Tibial nerve (tissue), 4 donors: ENCODE results near the gene L3MBTL4. TPM values are rescaled to one million over a fixed set of nuclear protein-coding genes. Genes with fewer than 3 reads are reported as not detected.

Experiments
- DNase-seq, 2 donors: peaks; one replicate each; pipeline ENCODE4 v3.0.0-alpha.2; 2019; ENCODE audit warnings: low spot score in 2 of 2
- H3K27ac ChIP-seq, 4 donors: fragments of 200-600 bp; sonication (generic) in 3 of 4; one replicate each; pipeline ENCODE4 v1.5.1; 2017 to 2019; ENCODE audit warnings: mild to moderate bottlenecking in 1 of 4
- H3K27me3 ChIP-seq, 2 donors: fragments of 200-600 bp; sonication (generic) in 1 of 2; one replicate each; pipeline versions ENCODE4 v1.5.1 to v1.6.0; 2017 to 2019
- H3K36me3 ChIP-seq, 3 donors: fragments of 200-600 bp; sonication (generic); one replicate each; pipeline ENCODE4 v1.5.1; 2018 to 2019
- H3K4me1 ChIP-seq, 4 donors: fragments of 200-600 bp; sonication (generic) in 3 of 4; one replicate each; pipeline ENCODE4 v1.5.1; 2017 to 2019
- H3K4me3 ChIP-seq, 4 donors: fragments of 200-600 bp; sonication (generic) in 3 of 4; one replicate each; pipeline ENCODE4 v1.5.1; 2017 to 2019; ENCODE audit warnings: mild to moderate bottlenecking in 1 of 4, moderate library complexity in 1 of 4
- H3K9me3 ChIP-seq, 4 donors: fragments of 200-600 bp; sonication (generic) in 3 of 4; one replicate each; pipeline ENCODE4 v1.5.1; 2017 to 2019
- EP300 ChIP-seq, 2 donors: sonication (generic); formaldehyde crosslinking; IDR thresholded peaks; one replicate each; pipeline ENCODE4 v1.6.1; 2017; ENCODE audit warnings: antibody characterized with exemption in 2 of 2, mild to moderate bottlenecking in 1 of 2
- POLR2A ChIP-seq, 2 donors: fragments of 450-650 bp; IDR thresholded peaks; one replicate each; pipeline ENCODE4 v1.6.1; 2017; ENCODE audit warnings: antibody characterized with exemption in 2 of 2, mild to moderate bottlenecking in 2 of 2, moderate library complexity in 2 of 2
- WGBS, 2 donors: methylation state at CpG; one replicate each; pipeline ENCODE4 v1.1.5; 2018; 5-methylcytosine and 5-hydroxymethylcytosine counted together
- total RNA-seq, 4 donors: library from RNA; depleted of rRNA; stranded (reverse); fragments of >200 nt; gene quantifications; one replicate each; pipeline ENCODE4 v1.1.0, GENCODE V29; 2016
- TF ChIP-seq, protein P1 (sequence below), 5 experiments: fragments of 200-600 bp in 3 of 5; fragments of 450-650 bp in 2 of 5; sonication (generic) in 3 of 5; IDR thresholded peaks; one replicate each; pipeline ENCODE4 v1.5.1; 2016 to 2019; ENCODE audit warnings: antibody characterized with exemption in 5 of 5, mild to moderate bottlenecking in 3 of 5, moderate library complexity in 2 of 5

The L3MBTL4 gene
- total RNA-seq, 4 donors from 2014 or later, result 6.3 to 9.0 (median 8.1) TPM

DNA sequence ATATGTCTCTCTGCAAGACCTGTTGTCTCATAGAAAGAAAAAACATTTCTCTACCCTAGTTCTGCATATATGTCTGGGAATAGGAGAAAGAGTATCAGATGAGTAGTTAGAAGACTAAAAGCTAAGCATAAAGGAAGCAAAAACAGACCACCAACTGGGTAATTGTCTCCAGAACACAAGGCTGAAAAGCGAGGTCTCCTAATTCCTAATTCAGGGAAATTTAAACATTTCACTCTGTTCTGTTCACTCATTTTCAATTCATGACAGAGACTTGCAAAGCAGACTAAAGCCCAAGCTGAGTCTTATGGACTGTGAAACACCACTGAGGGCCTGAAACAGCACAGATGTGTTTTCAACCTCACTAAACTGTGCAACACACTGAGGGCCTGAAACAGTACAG is 294.9 kb downstream of the L3MBTL4 start:
- no peak for TF ChIP-seq POLR2A (IDR thresholded peaks at IDR 0.05)
- TF ChIP-seq EP300 (IDR thresholded peaks at IDR 0.05), result no peak
- TF ChIP-seq, protein P1, sequence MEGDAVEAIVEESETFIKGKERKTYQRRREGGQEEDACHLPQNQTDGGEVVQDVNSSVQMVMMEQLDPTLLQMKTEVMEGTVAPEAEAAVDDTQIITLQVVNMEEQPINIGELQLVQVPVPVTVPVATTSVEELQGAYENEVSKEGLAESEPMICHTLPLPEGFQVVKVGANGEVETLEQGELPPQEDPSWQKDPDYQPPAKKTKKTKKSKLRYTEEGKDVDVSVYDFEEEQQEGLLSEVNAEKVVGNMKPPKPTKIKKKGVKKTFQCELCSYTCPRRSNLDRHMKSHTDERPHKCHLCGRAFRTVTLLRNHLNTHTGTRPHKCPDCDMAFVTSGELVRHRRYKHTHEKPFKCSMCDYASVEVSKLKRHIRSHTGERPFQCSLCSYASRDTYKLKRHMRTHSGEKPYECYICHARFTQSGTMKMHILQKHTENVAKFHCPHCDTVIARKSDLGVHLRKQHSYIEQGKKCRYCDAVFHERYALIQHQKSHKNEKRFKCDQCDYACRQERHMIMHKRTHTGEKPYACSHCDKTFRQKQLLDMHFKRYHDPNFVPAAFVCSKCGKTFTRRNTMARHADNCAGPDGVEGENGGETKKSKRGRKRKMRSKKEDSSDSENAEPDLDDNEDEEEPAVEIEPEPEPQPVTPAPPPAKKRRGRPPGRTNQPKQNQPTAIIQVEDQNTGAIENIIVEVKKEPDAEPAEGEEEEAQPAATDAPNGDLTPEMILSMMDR (IDR thresholded peaks at IDR 0.05), result no peak
- Histone ChIP-seq H3K27ac (no peak overlapping the region), H3K36me3 (no peaks in the 10 kb centered on the region), H3K4me3 (no peak overlapping the region), H3K4me1 (peaks cover 0 to 5% (median 0%) of the 10 kb centered on the region in 4 donors), H3K9me3 (no peaks in the 10 kb centered on the region), H3K27me3 (no peaks in the 10 kb centered on the region)
- WGBS, 2 donors, result 88 to 97% methylated on average over 1 of the region's 1 CpG
- no peak for DNase-seq

DNA sequence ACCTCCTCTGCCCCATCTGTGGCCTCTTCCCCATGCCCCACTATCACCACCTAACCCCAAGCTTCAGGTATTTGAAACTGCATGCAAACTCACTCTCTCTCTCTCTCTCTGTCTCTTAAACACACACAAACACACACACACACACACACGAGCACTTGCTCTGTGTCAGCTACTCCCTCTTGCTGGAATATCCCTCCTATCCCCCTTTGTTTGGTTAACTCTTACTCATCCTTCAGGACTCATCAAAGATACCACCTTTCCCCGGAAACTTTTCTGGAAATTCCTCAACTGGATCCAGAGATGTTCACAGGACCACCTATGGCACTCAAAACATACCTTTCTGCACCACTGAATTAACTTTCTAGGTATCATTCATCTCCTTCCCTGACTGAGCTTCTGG is 296.6 kb downstream of the L3MBTL4 start:
- no peak overlapping the region for H3K4me3 ChIP-seq

DNA sequence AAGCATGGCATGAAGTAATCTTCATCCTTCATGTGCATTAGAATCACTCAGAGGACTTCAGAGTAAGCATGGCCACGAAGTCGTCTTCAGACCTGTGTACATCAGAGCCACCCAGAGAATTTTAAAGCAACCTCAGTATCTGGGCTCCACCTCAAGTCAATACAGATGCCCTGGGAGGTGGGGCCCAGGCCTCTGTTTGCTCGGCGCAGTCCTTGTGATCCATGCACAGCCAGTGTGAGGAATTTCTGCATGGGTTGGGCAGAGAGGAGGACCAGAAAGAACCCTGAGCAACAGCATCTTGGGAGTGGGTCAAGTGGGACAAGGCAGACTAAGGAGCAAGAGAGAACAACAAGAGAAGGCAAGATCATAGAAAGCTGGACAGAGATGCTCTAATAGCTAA is 299.0 kb downstream of the L3MBTL4 start:
- no peaks in the 10 kb centered on the region for H3K9me3 ChIP-seq
- H3K4me1 ChIP-seq, result no peaks in the 10 kb centered on the region
- no peak overlapping the region for H3K4me3 ChIP-seq
- no peak overlapping the region for H3K27ac ChIP-seq
- no peaks in the 10 kb centered on the region for H3K36me3 ChIP-seq
- 93 to 94% methylated on average over 4 of the region's 4 CpGs for WGBS, 2 donors
- DNase-seq, result no peak
- TF ChIP-seq, protein P1 (IDR thresholded peaks at IDR 0.05), result no peak
- TF ChIP-seq POLR2A (IDR thresholded peaks at IDR 0.05), result no peak
- TF ChIP-seq EP300 (IDR thresholded peaks at IDR 0.05), result no peak
- H3K27me3 ChIP-seq, result no peaks in the 10 kb centered on the region

More for the DNA sequence above, 296.6 kb downstream of the L3MBTL4 start:
- H3K27ac ChIP-seq, result no peak overlapping the region
- no peak for TF ChIP-seq EP300 (IDR thresholded peaks at IDR 0.05)
- TF ChIP-seq POLR2A (IDR thresholded peaks at IDR 0.05), result no peak
- TF ChIP-seq, protein P1 (IDR thresholded peaks at IDR 0.05), result no peak
- peaks cover 0 to 5% (median 0%) of the 10 kb centered on the region in 4 donors for H3K4me1 ChIP-seq
- no peaks in the 10 kb centered on the region for H3K27me3 ChIP-seq
- 51 to 65% methylated on average over 2 of the region's 2 CpGs for WGBS, 2 donors
- no peaks in the 10 kb centered on the region for H3K36me3 ChIP-seq
- DNase-seq, result no peak
- H3K9me3 ChIP-seq, result no peaks in the 10 kb centered on the region

DNA sequence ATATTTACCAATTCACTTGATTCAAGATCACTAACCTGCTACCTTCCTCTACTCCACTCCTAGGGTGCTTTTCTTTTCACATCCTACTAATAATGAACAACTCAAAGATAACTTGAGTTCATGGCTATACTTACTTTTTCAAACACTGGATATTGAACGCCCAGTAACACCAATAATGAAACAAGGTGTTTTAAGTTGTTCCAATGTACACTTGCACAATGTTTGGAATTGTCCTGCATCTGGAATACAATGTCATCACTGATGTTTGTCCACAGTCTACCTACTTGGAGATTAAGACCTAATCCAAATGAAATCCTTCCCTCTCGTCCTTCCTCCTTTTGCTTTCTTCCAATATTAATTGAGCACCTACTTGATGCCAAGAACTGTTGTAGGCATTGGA is 301.1 kb downstream of the L3MBTL4 start:
- Histone ChIP-seq H3K27ac (no peak overlapping the region), H3K36me3 (no peaks in the 10 kb centered on the region), H3K4me1 (no peaks in the 10 kb centered on the region), H3K4me3 (no peak overlapping the region), H3K27me3 (no peaks in the 10 kb centered on the region), H3K9me3 (no peaks in the 10 kb centered on the region)
- no peak for DNase-seq
- TF ChIP-seq POLR2A (IDR thresholded peaks at IDR 0.05), result no peak
- TF ChIP-seq, protein P1 (IDR thresholded peaks at IDR 0.05), result no peak
- no peak for TF ChIP-seq EP300 (IDR thresholded peaks at IDR 0.05)
- WGBS, 2 donors, result 92 to 93% methylated on average over 2 of the region's 2 CpGs

DNA sequence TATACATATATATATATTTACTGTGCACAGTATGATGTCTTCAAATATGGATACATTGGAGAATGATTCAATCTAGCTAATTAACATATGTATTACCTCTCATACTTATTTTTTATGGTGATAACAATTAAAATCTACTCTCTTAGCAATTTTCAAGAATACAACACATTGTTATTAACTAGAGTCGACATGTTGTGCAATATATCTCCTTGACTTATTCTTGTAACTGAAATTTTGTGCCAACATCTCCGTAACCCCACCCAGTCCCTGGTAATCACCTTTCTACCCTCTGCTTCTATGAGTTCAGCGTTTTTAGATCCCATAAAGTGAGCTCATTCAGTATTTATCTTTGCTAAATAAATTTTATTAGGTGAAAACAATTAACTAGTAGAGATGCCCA is 303.0 kb downstream of the L3MBTL4 start:
- Histone ChIP-seq H3K36me3 (no peaks in the 10 kb centered on the region), H3K27me3 (no peaks in the 10 kb centered on the region), H3K4me3 (no peak overlapping the region), H3K9me3 (no peaks in the 10 kb centered on the region), H3K27ac (no peak overlapping the region), H3K4me1 (peaks cover 0 to 1% (median 0%) of the 10 kb centered on the region in 4 donors)
- DNase-seq, result no peak
- TF ChIP-seq POLR2A (IDR thresholded peaks at IDR 0.05) (no peak), EP300 (IDR thresholded peaks at IDR 0.05) (no peak)
- TF ChIP-seq, protein P1 (IDR thresholded peaks at IDR 0.05), result no peak
- 76 to 79% methylated on average over 3 of the region's 3 CpGs for WGBS, 2 donors
